Coronary artery (tissue), 2 donors: ENCODE data around the gene TTYH2.

ENCODE experiments used
- DNase-seq: peaks from one replicate; pipeline ENCODE4 v3.0.0-alpha.2; 2017; ENCODE audit warnings: low spot score
- H3K27ac ChIP-seq, 2 donors: fragments of 200-600 bp; sonication (generic); one replicate each; pipeline ENCODE4 v1.5.1; 2016 to 2019
- H3K4me3 ChIP-seq: fragments of 200-600 bp; sonication (generic); 2 replicates; pipeline ENCODE4 v1.5.1; 2016; ENCODE audit warnings: mild to moderate bottlenecking, moderate library complexity
- CTCF ChIP-seq: fragments of 200-600 bp; sonication (generic); IDR thresholded peaks from one replicate; pipeline ENCODE4 v1.5.1; 2019; ENCODE audit warnings: antibody characterized with exemption

TTYH2 gene

GRCh38 chr17:74309902-74310301 is 96.5 kb downstream of the TTYH2 start:
- TF ChIP-seq CTCF, result no peak
- H3K27ac ChIP-seq, result no peak overlapping the region
- no peak overlapping the region for H3K4me3 ChIP-seq
- no peak for DNase-seq
